Endothelial cell of umbilical vein (primary cell): ENCODE measurements around the gene AFP. TPM values are rescaled to one million over a fixed set of nuclear protein-coding genes. Genes with fewer than 3 reads are reported as not detected.

Experiments used
- BruUV-seq: library from RNA; stranded (reverse); fragments of 400-500 nt; replicated peaks from 2 replicates; lab custom pipeline; 2021; lab: Mats Ljungman, UMichigan
- CTCF ChIA-PET: fragments of 300-600, 350-600 bp; sonication (Branson Sonifier 250); formaldehyde crosslinking; loops from one replicate; lab custom pipeline; 2021; ENCODE audit warnings: antibody characterized with exemption, inconsistent platforms; lab: Charles Lee
- POLR2A ChIA-PET: fragments of 300-600, 350-600 bp; sonication (Branson Sonifier 250); formaldehyde crosslinking; loops from one replicate; lab custom pipeline; 2021; ENCODE audit warnings: antibody characterized with exemption, inconsistent platforms; lab: Charles Lee
- DNase-seq: peaks from one replicate; pipeline ENCODE4 v3.0.0-alpha.2; 2011; ENCODE audit warnings: low read depth, low spot score
- FAIRE-seq: peaks from 2 replicates; lab custom pipeline; 2011; peaks lifted over from hg19 to GRCh38; lab: Jason Lieb, UNC
- H2AFZ ChIP-seq: 2 replicates; pipeline ENCODE4 v1.6.0; 2012; ENCODE audit warnings: low read depth, low read length, control low read depth, inconsistent platforms
- H3K27ac ChIP-seq: 2 replicates; pipeline ENCODE4 v1.5.1; 2011; ENCODE audit warnings: low read depth, mild to moderate bottlenecking, control low read depth, low read length, moderate library complexity; ENCODE audit not compliant: insufficient read depth
- H3K27me3 ChIP-seq, 2 experiments: 2 replicates each; pipeline versions ENCODE4 v1.6.0 to v1.6.1; 2011; ENCODE audit warnings: low read length in 2 of 2, mixed read lengths in 1 of 2; ENCODE audit not compliant: control insufficient read depth in 2 of 2, insufficient read depth in 2 of 2
- H3K36me3 ChIP-seq, 2 experiments: 2 replicates in 1 of 2; 3 replicates in 1 of 2; pipeline ENCODE4 v1.5.1; 2011; ENCODE audit warnings: low read length in 2 of 2, mild to moderate bottlenecking in 1 of 2, moderate library complexity in 1 of 2; ENCODE audit not compliant: control insufficient read depth in 2 of 2, insufficient read depth in 2 of 2; ENCODE audit errors: extremely low read depth in 1 of 2
- H3K4me1 ChIP-seq: 3 replicates; pipeline ENCODE4 v1.5.1; 2011; ENCODE audit warnings: mild to moderate bottlenecking, low read length; ENCODE audit not compliant: control insufficient read depth, insufficient read depth; ENCODE audit errors: extremely low read depth
- H3K4me2 ChIP-seq: 2 replicates; pipeline ENCODE4 v1.6.1; 2011; ENCODE audit warnings: low read length, control low read depth, mixed read lengths; ENCODE audit not compliant: insufficient read depth
- H3K4me3 ChIP-seq, 3 experiments: fragments of 200-600 bp in 1 of 3; sonication (generic), shearing (Covaris generic) in 1 of 3; replicated peaks in 1 of 3; 2 replicates each; pipeline ENCODE4 v1.5.1; 2011 to 2016; ENCODE audit warnings: control low read depth in 3 of 3, low read length in 3 of 3, mild to moderate bottlenecking in 2 of 3, inconsistent platforms in 1 of 3, low read depth in 1 of 3, moderate library complexity in 1 of 3; ENCODE audit not compliant: insufficient read depth in 1 of 3
- H3K79me2 ChIP-seq: 2 replicates; pipeline ENCODE4 v1.6.0; 2012; ENCODE audit warnings: low read length, inconsistent platforms; ENCODE audit not compliant: control insufficient read depth, insufficient read depth
- H3K9ac ChIP-seq: replicated peaks from 2 replicates; pipeline ENCODE3; 2011; ENCODE audit warnings: low read length, control low read depth; ENCODE audit not compliant: insufficient read depth; ENCODE audit errors: extremely low read depth
- H3K9me1 ChIP-seq: replicated peaks from 3 replicates; pipeline ENCODE4 v1.6.0; 2011; ENCODE audit warnings: mild to moderate bottlenecking, low read length; ENCODE audit not compliant: control insufficient read depth, insufficient read depth; ENCODE audit errors: extremely low read depth
- H3K9me3 ChIP-seq: replicated peaks from 2 replicates; pipeline ENCODE4 v1.5.1; 2012; ENCODE audit warnings: low read length, inconsistent platforms; ENCODE audit not compliant: control insufficient read depth, insufficient read depth
- H4K20me1 ChIP-seq: replicated peaks from 2 replicates; pipeline ENCODE3; 2011; ENCODE audit warnings: mild to moderate bottlenecking, low read length; ENCODE audit not compliant: control insufficient read depth, insufficient read depth; ENCODE audit errors: extremely low read depth
- CTCF ChIP-seq, 2 donors: IDR thresholded peaks; 1 replicate in 1 of 2; 2 replicates in 1 of 2; pipeline ENCODE4 v1.5.1; 2011; ENCODE audit warnings: low read length in 2 of 2, mild to moderate bottlenecking in 2 of 2, moderate library complexity in 2 of 2, control low read depth in 1 of 2, inconsistent platforms in 1 of 2, low read depth in 1 of 2; ENCODE audit not compliant: insufficient read depth in 1 of 2; ENCODE audit errors: extremely low read depth in 1 of 2
- EZH2 ChIP-seq: IDR thresholded peaks from 2 replicates; pipeline ENCODE4 v1.6.1; 2012; ENCODE audit warnings: borderline replicate concordance, low read depth, mild to moderate bottlenecking, moderate library complexity, low read length, inconsistent platforms; ENCODE audit not compliant: severe bottlenecking
- FOS ChIP-seq: IDR thresholded peaks from 2 replicates; pipeline ENCODE4 v1.6.1; 2011; ENCODE audit warnings: mild to moderate bottlenecking, low read length, moderate library complexity, borderline replicate concordance; ENCODE audit not compliant: insufficient read depth
- GATA2 ChIP-seq: IDR thresholded peaks from 2 replicates; pipeline ENCODE4 v1.7.0; 2011; ENCODE audit warnings: low read depth, mild to moderate bottlenecking, moderate library complexity, mixed read lengths, low read length; ENCODE audit not compliant: insufficient read length, insufficient read depth
- JUN ChIP-seq: IDR thresholded peaks from 2 replicates; pipeline ENCODE4 v1.6.1; 2011; ENCODE audit warnings: borderline replicate concordance, low read depth; ENCODE audit not compliant: insufficient read length, insufficient read depth
- MYC ChIP-seq: IDR thresholded peaks from one replicate; pipeline ENCODE4 v1.6.1; 2011; ENCODE audit warnings: mild to moderate bottlenecking, low read depth, low read length
- POLR2A ChIP-seq: IDR thresholded peaks from 2 replicates; pipeline ENCODE4 v1.6.1; 2012; ENCODE audit warnings: low read depth, mild to moderate bottlenecking, control low read depth, low read length
- POLR2AphosphoS5 ChIP-seq: IDR thresholded peaks from 2 replicates; pipeline ENCODE4 v1.6.1; 2012; ENCODE audit warnings: low read depth, mild to moderate bottlenecking, control low read depth, low read length, moderate library complexity; ENCODE audit not compliant: insufficient read depth
- dilution Hi-C: fragments of 300-500 bp; cut with MboI; formaldehyde crosslinking; loops from one replicate; pipeline ENCODE4 v1.15.0; 2019; ENCODE audit warnings: low sequenced_read_pairs; ENCODE audit not compliant: extremely low pct_ligation_motif_present
- intact Hi-C: fragments of 100-400 bp; cut with micrococcal nuclease; formaldehyde crosslinking; loops from one replicate; pipeline ENCODE4 v1.10.0; 2022
- polyA plus RNA-seq, 4 experiments: library from polyadenylated mRNA; depleted of rRNA in 3 of 4; stranded (reverse) in 3 of 4; unstranded in 1 of 4; fragments of >200 nt; gene quantifications; 2 replicates each; pipeline versions ENCODE4 v1.2.1 to v1.2.3, GENCODE V29; 2011 to 2012; ENCODE audit warnings: missing spikeins in 1 of 4
- total RNA-seq: library from RNA; stranded (reverse); gene quantifications from 2 replicates; pipeline ENCODE4 v1.2.3, GENCODE V29; 2021
- TF ChIP-seq, protein P1 (sequence below): IDR thresholded peaks from 2 replicates; pipeline ENCODE4 v1.6.1; 2011; ENCODE audit not compliant: insufficient read depth, insufficient read length

AFP gene
- total and polyA plus RNA-seq, 2 donors (not counting 3 experiments of a cell fraction or from before 2014, with no cell fraction given), result not detected

DNA sequence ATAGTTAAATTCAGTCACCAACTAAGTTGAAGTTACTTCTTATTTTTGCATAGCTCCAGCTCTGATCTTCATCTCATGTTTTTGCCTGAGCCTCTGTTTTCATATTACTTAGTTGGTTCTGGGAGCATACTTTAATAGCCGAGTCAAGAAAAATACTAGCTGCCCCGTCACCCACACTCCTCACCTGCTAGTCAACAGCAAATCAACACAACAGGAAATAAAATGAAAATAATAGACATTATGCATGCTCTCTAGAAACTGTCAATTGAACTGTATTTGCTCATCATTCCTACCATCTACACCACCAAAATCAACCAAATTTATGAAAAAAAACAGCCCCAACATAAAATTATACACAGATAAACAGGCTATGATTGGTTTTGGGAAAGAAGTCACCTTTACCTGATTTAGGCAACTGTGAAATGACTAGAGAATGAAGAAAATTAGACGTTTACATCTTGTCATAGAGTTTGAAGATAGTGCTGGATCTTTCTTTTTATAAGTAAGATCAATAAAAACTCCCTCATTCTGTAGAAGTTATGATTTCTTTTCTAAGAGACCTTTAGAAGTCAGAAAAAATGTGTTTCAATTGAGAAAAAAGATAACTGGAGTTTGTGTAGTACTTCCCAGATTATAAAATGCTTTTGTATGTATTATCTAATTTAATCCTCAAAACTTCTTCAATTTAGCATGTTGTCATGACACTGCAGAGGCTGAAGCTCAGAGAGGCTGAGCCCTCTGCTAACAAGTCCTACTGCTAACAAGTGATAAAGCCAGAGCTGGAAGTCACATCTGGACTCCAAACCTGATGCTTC lies 24.9 kb upstream of the AFP start:
- no peak for DNase-seq
- no peaks in the 10 kb centered on the region for H3K9me1 ChIP-seq
- ChIA-PET POLR2A (no interaction called here), CTCF (interaction anchor here (1.6 kb wide), 1 partner anchor 13 kb away, joined by 3 read pairs; no protein-coding TSS in a partner anchor)
- no peak for FAIRE-seq
- H3K27me3 ChIP-seq, result peaks cover 0 to 6% of the 10 kb centered on the region in 2 experiments
- TF ChIP-seq CTCF (IDR thresholded peaks at IDR 0.05; ENCODE audit: extremely low read depth in 1 of 2, insufficient read depth in 1 of 2, low read depth in 1 of 2, low read length in 2 of 2) (no peak), JUN (no peak)
- no peak overlapping the region for H3K9ac ChIP-seq
- H3K4me1 ChIP-seq, result no peaks in the 10 kb centered on the region
- H3K79me2 ChIP-seq, result no peaks in the 10 kb centered on the region
- no peaks in the 10 kb centered on the region for H4K20me1 ChIP-seq
- intact Hi-C loops, result no loop called here
- H3K4me3 ChIP-seq, result no peak overlapping the region
- H2AFZ ChIP-seq, result no peak overlapping the region
- H3K4me2 ChIP-seq, result no peak overlapping the region
- no TSS peak for BruUV-seq
- dilution Hi-C loops, result no loop called here
- H3K36me3 ChIP-seq, result no peaks in the 10 kb centered on the region
- H3K9me3 ChIP-seq, result no peaks in the 10 kb centered on the region
- H3K27ac ChIP-seq, result no peak overlapping the region

- no peak overlapping the region for H3K4me3 ChIP-seq
- FAIRE-seq (no peak), DNase-seq (no peak)
- no peaks in the 10 kb centered on the region for H3K9me3 ChIP-seq
- ChIA-PET CTCF (no interaction called here), POLR2A (no interaction called here)
- H3K4me1 ChIP-seq, result no peaks in the 10 kb centered on the region
- H4K20me1 ChIP-seq, result no peaks in the 10 kb centered on the region
- dilution Hi-C loops, result no loop called here
- no TSS peak for BruUV-seq
- H3K9me1 ChIP-seq, result no peaks in the 10 kb centered on the region
- H3K36me3 ChIP-seq, result no peaks in the 10 kb centered on the region
- H3K4me2 ChIP-seq, result no peak overlapping the region
- no peak overlapping the region for H3K27ac ChIP-seq
- no peak overlapping the region for H2AFZ ChIP-seq
- TF ChIP-seq EZH2 (no peak), MYC (no peak), FOS (no peak), GATA2 (no peak), POLR2AphosphoS5 (no peak), CTCF (IDR thresholded peaks at IDR 0.05; ENCODE audit: extremely low read depth in 1 of 2, insufficient read depth in 1 of 2, low read depth in 1 of 2, low read length in 2 of 2) (no peak), JUN (no peak), POLR2A (no peak)
- TF ChIP-seq, protein P1, sequence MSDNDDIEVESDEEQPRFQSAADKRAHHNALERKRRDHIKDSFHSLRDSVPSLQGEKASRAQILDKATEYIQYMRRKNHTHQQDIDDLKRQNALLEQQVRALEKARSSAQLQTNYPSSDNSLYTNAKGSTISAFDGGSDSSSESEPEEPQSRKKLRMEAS, result no peak
- no peaks in the 10 kb centered on the region for H3K79me2 ChIP-seq
- H3K9ac ChIP-seq, result no peak overlapping the region
- intact Hi-C loops, result no loop called here
- peaks cover 0 to 6% of the 10 kb centered on the region in 2 experiments for H3K27me3 ChIP-seq
These were observed 24.1 kb upstream of the AFP start for GRCh38 chr4:73411731-73412414.
